ENCODE measurements around the gene BCAS3. TPM values are rescaled to one million over a fixed set of nuclear protein-coding genes. Genes with fewer than 3 reads are reported as not detected.
"Not testable (repeated sequence)": the region's sequence is repeated elsewhere in the genome, so short reads cannot be mapped to it uniquely, and the experiment has no call there.

BCAS3 gene
- total and polyA plus RNA-seq, 4 donors = 5.8 to 24.6 (median 10.1) TPM

- 86% methylated on average over 4 of the region's 4 CpGs for WGBS
- H3K4me1 ChIP-seq (ENCODE audit: control insufficient read depth in 4 of 4, insufficient read depth in 4 of 4, low read length in 3 of 4) = no peaks in the 10 kb centered on the region
- H3K4me3 ChIP-seq (ENCODE audit: low read depth in 1 of 3, low read length in 3 of 3) = no peak overlapping the region
- H3K9ac ChIP-seq (ENCODE audit: low read depth in 1 of 2, low read length in 2 of 2) = no peak overlapping the region
- peaks cover 0 to 4% (median 3%) of the 10 kb centered on the region in 4 donors for H3K36me3 ChIP-seq (ENCODE audit: control insufficient read depth in 4 of 4, insufficient read depth in 3 of 4, low read depth in 1 of 4, low read length in 3 of 4)
- DNase-seq (ENCODE audit: low spot score) = no peak
- no peak overlapping the region for H3K27ac ChIP-seq (ENCODE audit: low read depth in 1 of 2, low read length in 2 of 2)
- TF ChIP-seq ZBTB33 (IDR thresholded peaks at IDR 0.05) = no peak
- no peak for TF ChIP-seq SP1 (IDR thresholded peaks at IDR 0.05)
- TF ChIP-seq REST (IDR thresholded peaks at IDR 0.05) = no peak
- no peak for TF ChIP-seq YY1 (IDR thresholded peaks at IDR 0.05)
- no peak for TF ChIP-seq CTCF (IDR thresholded peaks at IDR 0.05; ENCODE audit: low read depth, low read length, missing input control)
- TF ChIP-seq GABPA (IDR thresholded peaks at IDR 0.05 in 1 of 2, conservative IDR thresholded peaks at IDR 0.05 in 1 of 2) = no peak
- TF ChIP-seq MAX (IDR thresholded peaks at IDR 0.05) = no peak
- no peak for TF ChIP-seq RAD21 (IDR thresholded peaks at IDR 0.05)
- no peak for TF ChIP-seq HNF4A (conservative IDR thresholded peaks at IDR 0.05)
- TF ChIP-seq TAF1 (conservative IDR thresholded peaks at IDR 0.05) = no peak
- no peak for TF ChIP-seq JUND (IDR thresholded peaks at IDR 0.05)
- no peak for TF ChIP-seq FOXA2 (IDR thresholded peaks at IDR 0.05)
- TF ChIP-seq RXRA (IDR thresholded peaks at IDR 0.05) = no peak
- TF ChIP-seq FOXA1 (IDR thresholded peaks at IDR 0.05) = no peak
- no peaks in the 10 kb centered on the region for H3K27me3 ChIP-seq (ENCODE audit: control insufficient read depth in 4 of 4, insufficient read depth in 4 of 4, low read length in 3 of 4)
- H3K9me3 ChIP-seq (ENCODE audit: control insufficient read depth in 4 of 4, low read length in 3 of 4) = no peaks in the 10 kb centered on the region
Observed at GRCh38 chr17:61040666-61041065, 363.0 kb downstream of the BCAS3 start.

GRCh38 chr17:61042348-61042747 is 364.7 kb downstream of the BCAS3 start:
- not testable (repeated sequence) for H3K4me1 ChIP-seq (ENCODE audit: control insufficient read depth in 4 of 4, insufficient read depth in 4 of 4, low read length in 3 of 4); H3K9ac ChIP-seq (ENCODE audit: low read depth in 1 of 2, low read length in 2 of 2); H3K4me3 ChIP-seq (ENCODE audit: low read depth in 1 of 3, low read length in 3 of 3); H3K27ac ChIP-seq (ENCODE audit: low read depth in 1 of 2, low read length in 2 of 2); H3K36me3 ChIP-seq (ENCODE audit: control insufficient read depth in 4 of 4, insufficient read depth in 3 of 4, low read depth in 1 of 4, low read length in 3 of 4); H3K9me3 ChIP-seq (ENCODE audit: control insufficient read depth in 4 of 4, low read length in 3 of 4); H3K27me3 ChIP-seq (ENCODE audit: control insufficient read depth in 4 of 4, insufficient read depth in 4 of 4, low read length in 3 of 4); DNase-seq (ENCODE audit: low spot score)
- 97% methylated on average over 5 of the region's 5 CpGs for WGBS
